HS-27A (cell line): Measurements from ENCODE around the gene GTF2E1.

Experiments
- DNase-seq: peaks from one replicate; pipeline ENCODE4 v3.0.0-alpha.2; 2012; ENCODE audit warnings: low read depth, missing footprints

The GTF2E1 gene

GRCh38 chr3:120800625-120801024 is 58.1 kb downstream of the GTF2E1 start:
- no peak for DNase-seq

GRCh38 chr3:120801484-120801883 is 58.9 kb downstream of the GTF2E1 start:
- DNase-seq = no peak

GRCh38 chr3:120802916-120803315 is 60.4 kb downstream of the GTF2E1 start:
- DNase-seq = no peak

GRCh38 chr3:120816728-120817127 is 74.2 kb downstream of the GTF2E1 start:
- DNase-seq = no peak

- no peak for DNase-seq
Observed at GRCh38 chr3:120820748-120821147, 78.2 kb downstream of the GTF2E1 start.

- no peak for DNase-seq
Observed at GRCh38 chr3:120821426-120821825, 78.9 kb downstream of the GTF2E1 start.

GRCh38 chr3:120823156-120823555 is 80.6 kb downstream of the GTF2E1 start:
- no peak for DNase-seq

GRCh38 chr3:120824613-120825012 is 82.1 kb downstream of the GTF2E1 start:
- no peak for DNase-seq

- DNase-seq = no peak
Observed at GRCh38 chr3:120828796-120829195, 86.3 kb downstream of the GTF2E1 start.

GRCh38 chr3:120831066-120831465 is 88.5 kb downstream of the GTF2E1 start:
- DNase-seq = no peak
